GM19099 (cell line): ENCODE results near the gene NAA16.

ENCODE experiments used
- POLR2A ChIP-seq: IDR thresholded peaks from 3 replicates; pipeline ENCODE4 v1.6.1; 2011; ENCODE audit warnings: low read depth; ENCODE audit not compliant: insufficient read length; ENCODE audit errors: extremely low read depth

Gene NAA16

DNA sequence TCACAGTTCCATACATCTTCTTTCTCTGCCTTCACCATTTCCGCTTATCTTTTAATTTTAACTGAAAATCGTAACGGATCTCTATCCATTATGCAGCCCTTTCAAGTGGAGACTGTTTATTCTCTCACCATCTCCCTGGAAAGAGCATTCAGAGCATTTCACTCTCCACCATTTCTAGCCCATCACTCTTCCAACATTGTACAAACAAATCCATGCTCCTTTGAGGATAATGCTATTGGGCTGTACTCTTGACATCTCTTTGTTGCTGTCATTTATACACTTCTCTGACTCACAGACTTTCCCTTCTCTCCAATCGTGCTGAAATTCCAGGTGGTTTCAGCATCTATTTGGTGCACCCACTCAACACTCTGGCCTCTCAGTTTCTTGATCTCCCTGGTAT lies 71.4 kb downstream of the NAA16 start:
- TF ChIP-seq POLR2A: no peak

DNA sequence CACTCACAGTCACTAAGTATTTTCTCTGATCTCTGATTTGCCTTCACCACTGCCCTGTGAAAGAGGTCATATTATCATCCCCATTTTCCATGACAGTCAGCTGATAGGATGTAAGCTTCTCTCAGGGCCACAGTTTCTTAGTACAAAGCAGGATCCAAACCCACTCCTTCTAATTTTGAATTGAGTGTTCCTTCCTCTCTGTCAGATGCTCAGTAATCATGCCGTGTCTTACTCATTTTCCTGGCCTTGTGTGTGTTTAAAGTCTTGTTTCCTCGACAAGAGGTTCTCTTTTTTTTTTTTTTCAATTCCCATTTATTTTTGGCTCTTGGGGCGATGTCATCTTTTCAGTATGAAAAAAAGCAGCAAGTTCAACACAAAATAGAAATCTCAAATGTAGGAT lies 72.3 kb downstream of the NAA16 start:
- no peak for TF ChIP-seq POLR2A

GRCh38 chr13:41384749-41385503 lies 73.9 kb downstream of the NAA16 start:
- no peak for TF ChIP-seq POLR2A

DNA sequence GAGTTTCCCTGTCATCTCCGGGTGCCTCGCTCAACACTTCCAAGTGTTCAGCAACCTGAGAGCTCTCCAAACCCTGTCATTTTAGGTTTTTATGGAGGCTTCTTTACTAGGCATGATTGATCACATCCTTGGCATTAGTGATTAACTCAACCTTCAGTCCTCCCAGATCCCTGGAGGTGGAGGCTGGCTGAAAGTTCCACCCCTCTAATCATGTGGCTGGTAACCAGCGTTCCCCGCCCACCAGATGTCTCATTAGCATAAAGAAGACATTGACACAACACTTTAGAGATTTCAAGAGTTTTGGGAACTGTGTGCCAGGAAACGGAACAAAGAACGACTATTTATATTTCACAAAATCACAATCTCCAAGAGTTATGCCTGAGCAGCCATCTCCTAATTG lies 75.1 kb downstream of the NAA16 start:
- no peak for TF ChIP-seq POLR2A

- no peak for TF ChIP-seq POLR2A
These were observed 76.5 kb downstream of the NAA16 start for GRCh38 chr13:41387576-41387975.

DNA sequence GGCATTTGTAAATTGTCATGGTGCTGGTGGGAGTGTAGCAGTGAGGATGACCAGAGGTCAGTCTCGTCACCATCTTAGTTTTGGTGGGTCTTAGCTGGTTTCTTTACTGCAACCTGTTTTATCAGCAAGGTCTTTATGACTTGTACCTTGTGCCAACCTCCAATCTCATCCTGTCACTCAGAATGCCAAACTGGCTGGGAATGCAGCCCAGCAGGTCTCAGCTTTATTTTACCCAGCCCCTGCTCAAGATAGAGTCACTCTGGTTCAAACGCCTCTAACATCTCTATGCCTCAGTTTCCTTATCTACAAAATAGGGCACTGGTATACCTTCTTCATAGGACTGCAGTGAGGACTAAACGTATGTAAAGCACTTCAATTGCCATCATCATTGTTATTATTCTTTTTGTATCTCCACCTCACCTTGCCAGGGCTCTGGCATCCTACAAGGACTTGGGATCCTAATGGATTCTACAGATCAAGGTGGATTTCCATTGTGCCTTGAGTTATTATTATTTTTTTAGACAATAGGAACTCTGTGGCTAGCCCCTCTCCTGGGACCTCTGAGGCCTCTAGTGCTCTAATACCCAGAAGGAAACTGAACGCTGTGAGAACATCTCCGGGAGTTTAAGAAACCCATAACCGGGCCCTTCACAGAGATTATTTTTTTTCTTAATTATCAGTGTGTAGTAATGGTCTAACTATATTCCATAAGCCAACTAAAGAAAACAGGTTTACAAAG lies 77.2 kb downstream of the NAA16 start:
- no peak for TF ChIP-seq POLR2A

DNA sequence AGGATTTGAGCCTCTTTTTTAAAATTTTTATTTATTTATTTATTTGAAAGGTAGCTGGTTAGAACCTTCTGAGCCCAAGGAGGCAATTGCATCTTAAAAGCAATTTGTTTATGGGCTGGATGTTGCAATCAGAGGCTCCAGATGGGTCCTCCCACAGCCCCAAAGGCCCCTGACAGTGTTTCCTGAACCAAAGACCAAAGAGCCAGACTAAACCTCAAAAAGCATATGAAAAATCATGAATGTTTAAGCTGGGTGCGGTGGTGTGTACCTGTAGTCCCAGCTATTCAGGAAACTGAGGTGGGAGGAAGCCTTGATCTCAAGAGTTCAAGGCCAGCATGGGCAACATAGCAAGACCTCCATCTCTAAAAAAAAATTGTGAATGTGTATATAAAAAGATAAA lies 78.5 kb downstream of the NAA16 start:
- no peak for TF ChIP-seq POLR2A

DNA sequence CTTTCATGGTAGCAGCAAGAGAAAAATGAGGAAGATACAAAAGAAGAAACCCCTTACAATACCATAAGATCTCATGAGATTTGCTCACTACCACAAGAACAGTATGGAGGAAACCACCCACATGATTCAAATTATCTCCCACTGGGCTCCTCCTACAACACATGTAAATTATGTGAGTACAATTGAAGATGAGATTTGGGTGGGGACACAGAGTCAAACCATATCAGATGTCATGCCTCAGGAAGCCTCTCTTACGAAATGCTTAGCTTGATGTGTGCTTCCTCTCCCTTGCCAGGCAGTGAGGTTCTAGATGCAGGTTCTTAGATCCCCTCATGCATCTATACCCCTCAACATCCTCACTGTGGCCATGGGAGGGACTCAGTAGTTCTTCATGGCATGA lies 83.1 kb downstream of the NAA16 start:
- no peak for TF ChIP-seq POLR2A

DNA sequence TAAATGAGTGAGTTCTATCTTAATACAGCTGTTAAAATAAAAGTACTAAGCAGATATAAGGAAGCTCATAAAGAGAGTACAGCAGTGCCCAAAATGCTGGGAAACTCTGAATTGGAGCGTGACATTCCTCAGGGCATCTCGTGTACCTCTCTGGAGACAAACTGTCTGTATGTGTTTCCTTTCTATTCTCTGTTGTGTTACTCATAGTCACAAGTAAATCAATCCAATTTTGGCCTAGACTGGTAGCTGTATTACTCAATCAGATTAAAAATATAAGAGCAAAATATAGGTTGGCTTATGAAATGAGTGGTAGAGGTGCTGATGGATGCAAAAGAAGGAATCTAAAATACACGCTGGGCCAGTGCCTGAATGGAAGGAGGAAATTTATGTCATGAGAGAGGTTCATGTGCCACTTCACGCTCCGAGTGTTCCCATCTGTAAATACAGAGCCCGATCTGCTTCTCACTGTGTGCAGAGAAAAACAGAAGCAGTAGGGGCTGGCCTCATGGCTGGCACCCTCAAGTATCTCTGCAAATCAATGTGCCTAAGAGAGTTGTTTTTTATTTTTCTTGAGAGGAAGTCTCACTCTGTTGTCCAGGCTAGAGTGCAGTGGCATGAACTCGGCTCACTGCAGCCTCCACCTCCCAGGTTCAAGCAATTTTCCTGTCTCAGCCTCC lies 87.6 kb downstream of the NAA16 start:
- no peak for TF ChIP-seq POLR2A

DNA sequence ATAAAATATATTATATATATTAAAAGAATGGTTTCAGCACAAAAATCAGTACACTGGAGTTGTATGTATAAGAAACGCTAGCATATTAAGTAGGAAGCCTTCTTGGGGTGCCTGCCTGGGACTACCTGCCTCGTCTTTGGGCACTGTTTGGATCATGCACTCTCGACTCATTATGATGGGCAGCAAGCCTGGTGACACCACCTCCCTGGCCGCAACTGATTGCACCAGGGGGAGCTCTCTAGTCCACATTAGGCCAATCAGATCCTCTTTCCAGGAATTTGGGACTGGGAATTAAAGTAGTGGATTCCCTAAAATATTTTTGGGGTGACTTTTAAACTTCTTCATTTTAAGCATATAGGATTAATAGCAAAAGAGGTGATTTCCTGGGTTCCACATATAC lies 90.3 kb downstream of the NAA16 start:
- TF ChIP-seq POLR2A: no peak

DNA sequence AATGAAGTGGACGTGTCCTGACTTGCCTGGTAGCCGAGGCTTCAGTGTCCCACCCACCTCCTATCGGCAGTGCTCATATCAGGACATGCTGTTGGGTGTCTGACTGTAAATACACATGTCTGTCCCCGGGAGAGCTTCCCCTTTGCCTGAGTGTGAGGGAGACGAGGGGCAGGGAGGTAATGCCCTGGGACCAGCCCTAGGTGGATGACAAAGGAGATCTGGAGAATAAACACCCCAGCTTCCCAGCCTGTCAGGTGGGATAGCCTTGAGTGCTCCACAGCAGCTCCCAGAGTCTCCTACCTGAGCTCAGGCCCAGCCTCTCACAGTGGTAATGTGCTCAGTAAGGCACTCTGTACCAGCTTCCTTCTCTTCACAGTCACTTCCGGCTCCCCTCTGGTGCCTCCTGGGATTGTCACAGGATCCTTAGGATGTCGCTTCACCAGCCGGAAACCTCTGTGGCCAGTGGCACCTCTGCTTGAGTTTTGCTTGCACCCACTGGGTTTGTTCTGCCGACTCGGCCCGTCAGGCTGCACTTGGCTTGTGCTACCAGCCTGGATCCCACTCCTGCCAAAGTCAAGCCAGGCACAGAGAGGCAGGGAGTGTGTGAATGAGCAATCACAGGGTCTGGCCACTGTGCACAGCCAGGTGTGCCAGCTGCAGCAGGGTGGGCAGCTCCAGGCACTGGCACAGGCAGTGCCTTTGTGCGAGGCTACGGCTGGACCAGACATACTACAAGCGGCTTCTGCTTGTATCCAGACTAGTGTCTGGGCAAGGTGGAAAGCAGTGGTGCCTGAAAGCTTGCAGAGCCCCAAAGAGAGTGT lies 91.8 kb downstream of the NAA16 start:
- no peak for TF ChIP-seq POLR2A

GRCh38 chr13:41403983-41404382 lies 92.9 kb downstream of the NAA16 start:
- TF ChIP-seq POLR2A: no peak

GRCh38 chr13:41405367-41405766 lies 94.3 kb downstream of the NAA16 start:
- TF ChIP-seq POLR2A: no peak

- no peak for TF ChIP-seq POLR2A
These were observed 96.3 kb downstream of the NAA16 start for GRCh38 chr13:41407380-41407779.

GRCh38 chr13:41408121-41408520 lies 97.1 kb downstream of the NAA16 start:
- no peak for TF ChIP-seq POLR2A
